Smooth muscle cell of the umbilical artery (primary cell): Measurements from ENCODE around the gene CDH2. TPM values are rescaled to one million over a fixed set of nuclear protein-coding genes. Genes with fewer than 3 reads are reported as not detected.

Experiments used
- total RNA-seq: library from RNA; depleted of rRNA; stranded (reverse); fragments of >200 nt; gene quantifications from 2 replicates; pipeline ENCODE4 v1.2.3, GENCODE V29; 2014

The CDH2 gene
- 523 and 677 TPM in 2 replicates for total RNA-seq

GRCh38 chr18:28176948-28177827 is at the start of gene CDH2:
CDH2 (minus strand) TSS chr18:28177130; CDS start chr18:28177022, 108 bp downstream.

